Stomach smooth muscle (tissue), 2 donors: ENCODE results near the gene NAIF1.

Source experiments
- H3K27ac ChIP-seq: one replicate; pipeline ENCODE4 v1.7.0; 2013; ENCODE audit warnings: mild to moderate bottlenecking, low read length, inconsistent platforms
- H3K27me3 ChIP-seq, 2 donors: one replicate each; pipeline ENCODE4 v1.7.0; 2013; ENCODE audit warnings: low read length in 2 of 2; ENCODE audit not compliant: insufficient read depth in 2 of 2, control insufficient read depth in 1 of 2
- H3K36me3 ChIP-seq, 2 donors: one replicate each; pipeline ENCODE4 v1.7.0; 2013; ENCODE audit warnings: low read length in 2 of 2; ENCODE audit not compliant: control insufficient read depth in 2 of 2, insufficient read depth in 2 of 2
- H3K4me1 ChIP-seq: one replicate; pipeline ENCODE4 v1.7.0; 2013; ENCODE audit warnings: low read length; ENCODE audit not compliant: control insufficient read depth, insufficient read depth
- H3K4me3 ChIP-seq, 2 donors: one replicate each; pipeline ENCODE4 v1.7.0; 2013; ENCODE audit warnings: low read length in 2 of 2
- H3K9ac ChIP-seq, 2 donors: one replicate each; pipeline ENCODE4 v1.7.0; 2013; ENCODE audit warnings: low read length in 2 of 2, mild to moderate bottlenecking in 1 of 2
- H3K9me3 ChIP-seq, 2 donors: one replicate each; pipeline ENCODE4 v1.7.0; 2013; ENCODE audit warnings: low read length in 2 of 2; ENCODE audit not compliant: control insufficient read depth in 2 of 2
- donor health status: healthy.
- donor health status: Pancreatic carcinoma.

The NAIF1 gene

GRCh38 chr9:128100581-128100980 is 33.5 kb upstream of the NAIF1 start:
- Histone ChIP-seq H3K4me1 (peaks cover 42% of the 10 kb centered on the region), H3K9me3 (no peaks in the 10 kb centered on the region), H3K36me3 (peaks cover 33 to 34% of the 10 kb centered on the region in 2 donors), H3K9ac (peak overlapping the region; percentile 13 to 85), H3K27ac (peak overlapping the region; percentile 95), H3K4me3 (peak overlapping the region; percentile 80 to 82), H3K27me3 (no peaks in the 10 kb centered on the region)

GRCh38 chr9:128099932-128100491 is 32.9 kb upstream of the NAIF1 start:
- Histone ChIP-seq H3K9ac (peak overlapping the region; percentile 29 to 85), H3K4me3 (peak overlapping the region; percentile 80 to 82), H3K4me1 (peaks cover 46% of the 10 kb centered on the region), H3K9me3 (no peaks in the 10 kb centered on the region), H3K27me3 (no peaks in the 10 kb centered on the region), H3K36me3 (peaks cover 31 to 32% of the 10 kb centered on the region in 2 donors), H3K27ac (peak overlapping the region; percentile 95)

- H3K36me3 ChIP-seq: peaks cover 30 to 31% of the 10 kb centered on the region in 2 donors
Observed at GRCh38 chr9:128099231-128099931, 32.3 kb upstream of the NAIF1 start.

GRCh38 chr9:128098297-128099230 is 31.4 kb upstream of the NAIF1 start:
- Histone ChIP-seq H3K27ac (peak overlapping the region; percentile 95), H3K9ac (peak overlapping the region; percentile 83 to 85), H3K27me3 (no peaks in the 10 kb centered on the region), H3K9me3 (no peaks in the 10 kb centered on the region), H3K36me3 (peaks cover 22 to 24% of the 10 kb centered on the region in 2 donors), H3K4me3 (peak overlapping the region; percentile 80 to 82), H3K4me1 (peaks cover 54% of the 10 kb centered on the region)

More at GRCh38 chr9:128099231-128099931, 32.3 kb upstream of the NAIF1 start:
- Histone ChIP-seq H3K27me3 (no peaks in the 10 kb centered on the region), H3K9me3 (no peaks in the 10 kb centered on the region), H3K4me1 (peaks cover 52% of the 10 kb centered on the region), H3K4me3 (peak overlapping the region; percentile 80 to 82), H3K9ac (peak overlapping the region; percentile 83 to 85), H3K27ac (peak overlapping the region; percentile 95)

- H3K27ac ChIP-seq: peak overlapping the region; percentile 95
- H3K4me3 ChIP-seq: peak overlapping the region; percentile 80 to 82
- H3K27me3 ChIP-seq: no peaks in the 10 kb centered on the region
- peaks cover 14 to 19% of the 10 kb centered on the region in 2 donors for H3K36me3 ChIP-seq
- H3K9me3 ChIP-seq: no peaks in the 10 kb centered on the region
- peak overlapping the region; percentile 83 to 85 for H3K9ac ChIP-seq
- peaks cover 62% of the 10 kb centered on the region for H3K4me1 ChIP-seq
Observed at GRCh38 chr9:128097543-128098296, 30.6 kb upstream of the NAIF1 start.

- no peak overlapping the region for H3K9ac ChIP-seq
- no peaks in the 10 kb centered on the region for H3K27me3 ChIP-seq
- no peaks in the 10 kb centered on the region for H3K9me3 ChIP-seq
- peak overlapping the region; percentile 95 for H3K27ac ChIP-seq
- no peak overlapping the region for H3K4me3 ChIP-seq
- peaks cover 7 to 10% of the 10 kb centered on the region in 2 donors for H3K36me3 ChIP-seq
- H3K4me1 ChIP-seq: peaks cover 67% of the 10 kb centered on the region
Observed at GRCh38 chr9:128096616-128097536, 29.8 kb upstream of the NAIF1 start.

GRCh38 chr9:128094950-128095544 is 27.9 kb upstream of the NAIF1 start:
- Histone ChIP-seq H3K9ac (peak overlapping the region; percentile 74), H3K4me1 (peaks cover 67% of the 10 kb centered on the region), H3K4me3 (peak overlapping the region; percentile 30 to 54), H3K27me3 (no peaks in the 10 kb centered on the region), H3K36me3 (no peaks in the 10 kb centered on the region), H3K27ac (peak overlapping the region; percentile 94), H3K9me3 (no peaks in the 10 kb centered on the region)

- Histone ChIP-seq H3K9me3 (no peaks in the 10 kb centered on the region), H3K27ac (peak overlapping the region; percentile 94), H3K4me3 (peak overlapping the region; percentile 30 to 54), H3K36me3 (no peaks in the 10 kb centered on the region), H3K27me3 (no peaks in the 10 kb centered on the region), H3K9ac (peak overlapping the region; percentile 74), H3K4me1 (peaks cover 60% of the 10 kb centered on the region)
Observed at GRCh38 chr9:128094166-128094949, 27.2 kb upstream of the NAIF1 start.

GRCh38 chr9:128093011-128093410 is 25.9 kb upstream of the NAIF1 start:
- Histone ChIP-seq H3K4me1 (peaks cover 47% of the 10 kb centered on the region), H3K27ac (peak overlapping the region; percentile 94), H3K36me3 (no peaks in the 10 kb centered on the region), H3K9ac (peak overlapping the region in 1 of 2 donors; percentile 41), H3K4me3 (no peak overlapping the region), H3K9me3 (no peaks in the 10 kb centered on the region), H3K27me3 (no peaks in the 10 kb centered on the region)
